Right atrium auricular region (tissue), 2 donors: ENCODE measurements around the gene NDUFS3. TPM values are rescaled to one million over a fixed set of nuclear protein-coding genes. Genes with fewer than 3 reads are reported as not detected.
"Not testable (repeated sequence)": the region's sequence is repeated elsewhere in the genome, so short reads cannot be mapped to it uniquely, and the experiment has no call there.

ENCODE experiments used
- DNase-seq: peaks from one replicate; pipeline ENCODE4 v3.0.0-alpha.2; 2019; ENCODE audit warnings: low spot score
- H3K27ac ChIP-seq, 2 donors: fragments of 200-600 bp; sonication (generic); 1 replicate in 1 of 2; 2 replicates in 1 of 2; pipeline ENCODE4 v1.5.1; 2016 to 2019
- H3K27me3 ChIP-seq, 2 donors: fragments of 200-600 bp; sonication (generic); one replicate each; pipeline versions ENCODE4 v1.5.1 to v1.6.0; 2017 to 2019
- H3K36me3 ChIP-seq: fragments of 200-600 bp; sonication (generic); one replicate; pipeline ENCODE4 v1.5.1; 2016
- H3K4me1 ChIP-seq, 2 donors: fragments of 200-600 bp; sonication (generic); one replicate each; pipeline versions ENCODE4 v1.5.1 to v1.6.0; 2017 to 2019
- H3K4me3 ChIP-seq, 2 donors: fragments of 200-600 bp; sonication (generic); 1 replicate in 1 of 2; 2 replicates in 1 of 2; pipeline ENCODE4 v1.5.1; 2017 to 2019; ENCODE audit warnings: mild to moderate bottlenecking in 1 of 2, moderate library complexity in 1 of 2
- H3K9me3 ChIP-seq, 2 donors: fragments of 200-600 bp; sonication (generic); one replicate each; pipeline ENCODE4 v1.5.1; 2019
- CTCF ChIP-seq, 2 donors: fragments of 200-600 bp; sonication (generic); IDR thresholded peaks; one replicate each; pipeline ENCODE4 v1.5.1; 2019; ENCODE audit warnings: antibody characterized with exemption in 2 of 2
- total RNA-seq, 2 donors: library from RNA; depleted of rRNA; stranded (reverse); fragments of >200 nt; gene quantifications; one replicate each; pipeline ENCODE4 v1.1.0, GENCODE V29; 2016

Gene NDUFS3
- total RNA-seq, 2 donors from 2014 or later, result 93.4 to 125 TPM

GRCh38 chr11:47553406-47553743 lies 25.5 kb upstream of the NDUFS3 start:
- Histone ChIP-seq H3K4me1 (peaks cover 0 to 24% of the 10 kb centered on the region in 2 donors), H3K27me3 (no peaks in the 10 kb centered on the region), H3K36me3 (no peaks in the 10 kb centered on the region), H3K9me3 (no peaks in the 10 kb centered on the region), H3K27ac (peak overlapping the region; percentile 94 to 95), H3K4me3 (peak overlapping the region; percentile 96 to 97)
- peak in 1 of 2 donors; percentile 10 for TF ChIP-seq CTCF (IDR thresholded peaks at IDR 0.05)
- DNase-seq, result peak; percentile 60

GRCh38 chr11:47557004-47557403 lies 21.9 kb upstream of the NDUFS3 start:
- H3K36me3 ChIP-seq, H3K4me3 ChIP-seq, H3K4me1 ChIP-seq, DNase-seq, H3K9me3 ChIP-seq, H3K27me3 ChIP-seq, H3K27ac ChIP-seq: not testable (repeated sequence)

- Histone ChIP-seq H3K4me1 (peaks cover 0 to 1% of the 10 kb centered on the region in 2 donors), H3K9me3 (no peaks in the 10 kb centered on the region), H3K36me3 (no peaks in the 10 kb centered on the region), H3K27me3 (no peaks in the 10 kb centered on the region), H3K27ac (no peak overlapping the region), H3K4me3 (no peak overlapping the region)
- TF ChIP-seq CTCF (IDR thresholded peaks at IDR 0.05), result no peak
- no peak for DNase-seq
These were observed 20.2 kb upstream of the NDUFS3 start for GRCh38 chr11:47558695-47559094.

- Histone ChIP-seq H3K27ac (no peak overlapping the region), H3K27me3 (no peaks in the 10 kb centered on the region), H3K36me3 (no peaks in the 10 kb centered on the region), H3K9me3 (no peaks in the 10 kb centered on the region), H3K4me3 (no peak overlapping the region), H3K4me1 (peaks cover 0 to 6% of the 10 kb centered on the region in 2 donors)
- no peak for DNase-seq
- no peak for TF ChIP-seq CTCF (IDR thresholded peaks at IDR 0.05)
These were observed 18.4 kb upstream of the NDUFS3 start for GRCh38 chr11:47560426-47560825.

GRCh38 chr11:47562393-47562792 lies 16.5 kb upstream of the NDUFS3 start:
- not testable (repeated sequence) for H3K27ac ChIP-seq, DNase-seq, H3K4me3 ChIP-seq, H3K27me3 ChIP-seq, H3K36me3 ChIP-seq, H3K9me3 ChIP-seq
- peaks cover 0 to 14% of the 10 kb centered on the region in 2 donors for H3K4me1 ChIP-seq

- H3K4me1 ChIP-seq, result peaks cover 0 to 14% of the 10 kb centered on the region in 2 donors
- H3K4me3 ChIP-seq, H3K27ac ChIP-seq, H3K27me3 ChIP-seq, H3K9me3 ChIP-seq, H3K36me3 ChIP-seq, DNase-seq: not testable (repeated sequence)
These were observed 14.5 kb upstream of the NDUFS3 start for GRCh38 chr11:47564366-47564765.

- Histone ChIP-seq H3K27ac (peak overlapping the region; percentile 49 to 82), H3K4me1 (peaks cover 0 to 14% of the 10 kb centered on the region in 2 donors), H3K9me3 (no peaks in the 10 kb centered on the region), H3K4me3 (peak overlapping the region; percentile 79 to 80), H3K27me3 (no peaks in the 10 kb centered on the region), H3K36me3 (no peaks in the 10 kb centered on the region)
- no peak for TF ChIP-seq CTCF (IDR thresholded peaks at IDR 0.05)
- DNase-seq, result no peak
These were observed 13.9 kb upstream of the NDUFS3 start for GRCh38 chr11:47564933-47565339.
